ENCODE results near the gene ANKFN1.

ANKFN1 gene

DNA sequence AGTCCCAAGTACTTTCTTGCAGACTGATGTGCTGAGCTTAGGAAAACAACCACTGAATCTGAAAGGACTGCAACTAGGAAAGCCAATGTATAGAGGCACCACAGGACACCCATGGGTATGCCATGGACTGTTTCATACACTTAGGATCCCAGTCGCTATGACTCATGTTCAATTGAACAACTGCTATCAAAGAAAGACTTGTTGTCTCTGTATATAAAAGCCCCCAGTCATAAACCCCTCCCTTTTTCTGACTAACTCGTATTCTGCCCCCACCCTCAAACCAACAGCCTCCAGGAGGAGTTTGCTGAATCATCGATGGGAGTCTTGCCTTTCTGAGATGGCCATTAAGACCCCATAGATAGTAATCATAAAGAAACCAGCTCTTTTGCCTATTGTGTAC lies 205.4 kb downstream of the ANKFN1 start:
- no peak overlapping the region for H3K4me3 ChIP-seq (ENCODE audit: low read depth in 1 of 2, low read length in 1 of 2)
- no peaks in the 10 kb centered on the region for H3K27me3 ChIP-seq
- no peaks in the 10 kb centered on the region for H3K36me3 ChIP-seq
- TF ChIP-seq, protein P1, sequence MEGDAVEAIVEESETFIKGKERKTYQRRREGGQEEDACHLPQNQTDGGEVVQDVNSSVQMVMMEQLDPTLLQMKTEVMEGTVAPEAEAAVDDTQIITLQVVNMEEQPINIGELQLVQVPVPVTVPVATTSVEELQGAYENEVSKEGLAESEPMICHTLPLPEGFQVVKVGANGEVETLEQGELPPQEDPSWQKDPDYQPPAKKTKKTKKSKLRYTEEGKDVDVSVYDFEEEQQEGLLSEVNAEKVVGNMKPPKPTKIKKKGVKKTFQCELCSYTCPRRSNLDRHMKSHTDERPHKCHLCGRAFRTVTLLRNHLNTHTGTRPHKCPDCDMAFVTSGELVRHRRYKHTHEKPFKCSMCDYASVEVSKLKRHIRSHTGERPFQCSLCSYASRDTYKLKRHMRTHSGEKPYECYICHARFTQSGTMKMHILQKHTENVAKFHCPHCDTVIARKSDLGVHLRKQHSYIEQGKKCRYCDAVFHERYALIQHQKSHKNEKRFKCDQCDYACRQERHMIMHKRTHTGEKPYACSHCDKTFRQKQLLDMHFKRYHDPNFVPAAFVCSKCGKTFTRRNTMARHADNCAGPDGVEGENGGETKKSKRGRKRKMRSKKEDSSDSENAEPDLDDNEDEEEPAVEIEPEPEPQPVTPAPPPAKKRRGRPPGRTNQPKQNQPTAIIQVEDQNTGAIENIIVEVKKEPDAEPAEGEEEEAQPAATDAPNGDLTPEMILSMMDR (IDR thresholded peaks at IDR 0.05), result no peak
- H3K9me3 ChIP-seq, result no peaks in the 10 kb centered on the region
- H3K27ac ChIP-seq, result no peak overlapping the region
- H3K4me1 ChIP-seq (ENCODE audit: control insufficient read depth in 1 of 2, insufficient read depth in 1 of 2, low read depth in 1 of 2, low read length in 1 of 2), result no peaks in the 10 kb centered on the region

- Histone ChIP-seq H3K9me3 (no peaks in the 10 kb centered on the region), H3K27ac (no peak overlapping the region), H3K36me3 (no peaks in the 10 kb centered on the region), H3K4me1 (ENCODE audit: control insufficient read depth in 1 of 2, insufficient read depth in 1 of 2, low read depth in 1 of 2, low read length in 1 of 2) (no peaks in the 10 kb centered on the region), H3K4me3 (ENCODE audit: low read depth in 1 of 2, low read length in 1 of 2) (no peak overlapping the region), H3K27me3 (no peaks in the 10 kb centered on the region)
- TF ChIP-seq, protein P1 (IDR thresholded peaks at IDR 0.05), result no peak
Observed at GRCh38 chr17:56359518-56359917, 206.2 kb downstream of the ANKFN1 start.

GRCh38 chr17:56367366-56367765 lies 214.1 kb downstream of the ANKFN1 start:
- H3K4me1 ChIP-seq (ENCODE audit: control insufficient read depth in 1 of 2, insufficient read depth in 1 of 2, low read depth in 1 of 2, low read length in 1 of 2), result no peaks in the 10 kb centered on the region
- no peaks in the 10 kb centered on the region for H3K27me3 ChIP-seq
- no peaks in the 10 kb centered on the region for H3K36me3 ChIP-seq
- H3K4me3 ChIP-seq (ENCODE audit: low read depth in 1 of 2, low read length in 1 of 2), result no peak overlapping the region
- H3K9me3 ChIP-seq, result no peaks in the 10 kb centered on the region
- no peak overlapping the region for H3K27ac ChIP-seq
- TF ChIP-seq, protein P1 (IDR thresholded peaks at IDR 0.05), result no peak

DNA sequence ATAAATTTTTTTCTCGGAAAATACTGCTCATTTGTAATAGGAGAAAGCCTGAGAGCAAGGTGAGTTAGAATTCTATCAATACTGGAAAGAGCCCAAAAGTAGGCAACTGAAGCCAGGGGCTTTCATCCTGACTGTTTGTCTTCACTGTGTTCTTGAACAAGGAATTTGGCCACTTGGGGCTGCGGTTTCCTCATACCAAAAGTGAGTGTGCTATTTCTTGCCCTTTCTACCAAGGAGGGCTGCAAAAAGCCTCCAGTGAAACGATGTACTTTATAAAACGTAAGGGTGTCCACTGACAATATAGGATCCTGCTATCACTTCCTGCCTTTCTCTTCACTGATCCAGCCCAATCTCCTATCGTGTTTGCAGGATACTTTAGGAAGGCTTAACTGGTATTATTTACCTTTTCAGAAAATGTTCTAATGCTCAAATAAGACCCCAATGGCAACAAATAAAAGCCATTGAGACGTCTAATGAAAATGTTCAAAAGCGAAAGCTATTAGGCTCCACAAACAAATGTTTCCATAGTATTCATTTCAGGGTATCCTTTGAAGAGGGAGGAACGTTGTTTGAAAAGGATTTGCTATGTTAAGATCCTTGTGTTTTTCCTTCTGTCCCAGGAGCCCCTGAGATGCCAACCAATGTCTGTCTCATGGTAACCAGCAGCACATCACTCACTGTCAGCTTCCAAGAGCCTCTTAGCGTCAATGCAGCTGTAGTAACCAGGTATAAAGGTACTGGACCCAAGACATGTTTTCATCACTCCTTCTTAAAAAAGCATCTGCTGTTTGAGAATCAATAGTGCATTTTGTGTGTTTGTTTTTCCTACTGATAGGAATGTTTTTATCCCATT lies 220.9 kb downstream of the ANKFN1 start:
- no peak overlapping the region for H3K27ac ChIP-seq
- TF ChIP-seq, protein P1 (IDR thresholded peaks at IDR 0.05), result no peak
- no peaks in the 10 kb centered on the region for H3K27me3 ChIP-seq
- H3K9me3 ChIP-seq, result no peaks in the 10 kb centered on the region
- no peaks in the 10 kb centered on the region for H3K4me1 ChIP-seq (ENCODE audit: control insufficient read depth in 1 of 2, insufficient read depth in 1 of 2, low read depth in 1 of 2, low read length in 1 of 2)
- H3K36me3 ChIP-seq, result no peaks in the 10 kb centered on the region
- no peak overlapping the region for H3K4me3 ChIP-seq (ENCODE audit: low read depth in 1 of 2, low read length in 1 of 2)

DNA sequence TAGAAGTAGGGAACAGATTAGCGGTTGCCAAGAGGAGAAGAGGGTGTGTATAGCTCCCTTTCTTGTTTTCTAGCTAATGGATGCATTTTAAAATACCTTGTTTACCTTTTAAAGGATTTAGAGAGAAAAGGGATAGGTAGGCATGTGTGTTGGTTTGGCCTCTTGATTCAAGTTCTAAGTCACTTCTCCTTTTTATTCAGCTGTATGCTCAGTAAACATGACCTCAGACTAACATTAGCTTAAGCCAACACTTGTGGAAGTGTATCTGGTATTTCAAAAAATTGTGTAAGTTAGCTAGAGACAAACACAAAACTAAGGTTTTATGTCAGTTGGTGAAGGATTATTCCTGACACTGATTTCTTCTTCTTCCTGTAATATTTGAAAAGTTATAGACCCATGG lies 236.1 kb downstream of the ANKFN1 start:
- Histone ChIP-seq H3K9me3 (no peaks in the 10 kb centered on the region), H3K36me3 (no peaks in the 10 kb centered on the region), H3K4me1 (ENCODE audit: control insufficient read depth in 1 of 2, insufficient read depth in 1 of 2, low read depth in 1 of 2, low read length in 1 of 2) (no peaks in the 10 kb centered on the region), H3K27ac (no peak overlapping the region), H3K4me3 (ENCODE audit: low read depth in 1 of 2, low read length in 1 of 2) (no peak overlapping the region), H3K27me3 (no peaks in the 10 kb centered on the region)
- TF ChIP-seq, protein P1 (IDR thresholded peaks at IDR 0.05), result no peak
